Heart left ventricle (tissue), 13 donors: ENCODE data around the gene SEC23IP.

ENCODE experiments used
- CTCF ChIP-seq, 12 donors: fragments of 200-600 bp; sonication (generic) in 4 of 12; IDR thresholded peaks; one replicate each; pipeline versions ENCODE4 v1.5.0 to v1.8.0; 2018 to 2022; ENCODE audit warnings: antibody characterized with exemption in 12 of 12, mild to moderate bottlenecking in 5 of 12
- POLR2A ChIP-seq, 2 donors: fragments of 450-650 bp; IDR thresholded peaks; one replicate each; pipeline ENCODE4 v1.6.1; 2017; ENCODE audit warnings: antibody characterized with exemption in 2 of 2, mild to moderate bottlenecking in 2 of 2, moderate library complexity in 2 of 2
- donor health status: ischemic (EF 13 %, LVEDD 7.1; RV severe dilation, severe dysfunction).
- donor health status: DM: no; HTN: yes; CAD: no.
- donor health status: DM: no; HTN: no; CAD: no.
- donor health status: ischemic (EF 25% LVEDD 6.9; RV normal size, moderate dysfunction).
- donor health status: ischemic (EF 25% LVEDD 5.7; RV mildly dilated, moderate dysfunction).
- donor health status: ischemic (EF 35%, LVEDD 5.7; RV mildly dilated, moderate dysfunction).
- donor health status: nonischemic (EF 11% LVEDD 7.7; RV severe dilation, severe dysfunction).
- donor health status: DM: yes; HTN: yes; CAD: no.
- donor health status: PGD.
- donor health status: ischemic (EF 29% LVEDD 5.4; RV normal size, mild dysfunction).
- donor health status: nonischemic (EF 23%, LVEDD 6.1; RV moderate dilation, normal function).

GRCh38 chr10:119991066-119991465 is 98.5 kb downstream of the SEC23IP start:
- TF ChIP-seq CTCF (IDR thresholded peaks at IDR 0.05) (no peak), POLR2A (IDR thresholded peaks at IDR 0.05) (no peak)
